ENCODE measurements around the gene NPIPB13. TPM values are rescaled to one million over a fixed set of nuclear protein-coding genes. Genes with fewer than 3 reads are reported as not detected.
"Not testable (repeated sequence)": the region's sequence is repeated elsewhere in the genome, so short reads cannot be mapped to it uniquely, and the experiment has no call there.

The NPIPB13 gene
- 15.5 TPM for polyA plus RNA-seq (ENCODE audit: insufficient read length)

- not testable (repeated sequence) for DNase-seq
Measured at GRCh38 chr16:30248379-30248778, at the start of gene NPIPB13. NPIPB13 (minus strand) TSS chr16:30248479; CDS start chr16:30245573, 2,906 bp downstream.

- DNase-seq: not testable (repeated sequence)
Measured at GRCh38 chr16:30282357-30282756, 34.1 kb upstream of the NPIPB13 start.

- DNase-seq: not testable (repeated sequence)
Measured at GRCh38 chr16:30278523-30278922, 30.2 kb upstream of the NPIPB13 start.

GRCh38 chr16:30217082-30217481 lies 31.2 kb downstream of the NPIPB13 start:
- not testable (repeated sequence) for DNase-seq

- DNase-seq: not testable (repeated sequence)
Measured at GRCh38 chr16:30211414-30211813, 36.9 kb downstream of the NPIPB13 start.

GRCh38 chr16:30209032-30209431 lies 39.2 kb downstream of the NPIPB13 start:
- not testable (repeated sequence) for DNase-seq

GRCh38 chr16:30207063-30207704 lies 41.1 kb downstream of the NPIPB13 start:
- DNase-seq: not testable (repeated sequence)

- DNase-seq: not testable (repeated sequence)
Measured at GRCh38 chr16:30206252-30206651, 42.0 kb downstream of the NPIPB13 start.

- DNase-seq: not testable (repeated sequence)
Measured at GRCh38 chr16:30205541-30206236, 42.6 kb downstream of the NPIPB13 start.

GRCh38 chr16:30199608-30200343 lies 48.5 kb downstream of the NPIPB13 start:
- not testable (repeated sequence) for DNase-seq

- not testable (repeated sequence) for DNase-seq
Measured at GRCh38 chr16:30199049-30199448, 49.2 kb downstream of the NPIPB13 start, which contains the start of gene SULT1A3. SULT1A3 (plus strand) TSS chr16:30199255; CDS start chr16:30200729, 1,474 bp downstream.

Other genes with a start within 250 kb of the NPIPB13 start
- 1.4 TPM for gene DOC2A, start 237.5 kb downstream of the NPIPB13 start, polyA plus RNA-seq (ENCODE audit: insufficient read length)
- not detected for gene C16orf92, start 225.3 kb downstream of the NPIPB13 start, polyA plus RNA-seq (ENCODE audit: insufficient read length)
- gene TLCD3B, start 217.2 kb downstream of the NPIPB13 start, polyA plus RNA-seq (ENCODE audit: insufficient read length): 1.6 TPM
- 2,997 TPM for gene ALDOA, start 182.7 kb downstream of the NPIPB13 start, polyA plus RNA-seq (ENCODE audit: insufficient read length)
- 64.3 TPM for gene PPP4C, start 172.5 kb downstream of the NPIPB13 start, polyA plus RNA-seq (ENCODE audit: insufficient read length)
- 0.77 TPM for gene TBX6, start 156.6 kb downstream of the NPIPB13 start, polyA plus RNA-seq (ENCODE audit: insufficient read length)
- gene YPEL3, start 152.3 kb downstream of the NPIPB13 start, polyA plus RNA-seq (ENCODE audit: insufficient read length): 42.8 TPM
- 8.5 TPM for gene GDPD3, start 134.9 kb downstream of the NPIPB13 start, polyA plus RNA-seq (ENCODE audit: insufficient read length)
- 58.1 TPM for gene MAPK3, start 125.3 kb downstream of the NPIPB13 start, polyA plus RNA-seq (ENCODE audit: insufficient read length)
- 16.8 TPM for gene CORO1A, start 64.9 kb downstream of the NPIPB13 start, polyA plus RNA-seq (ENCODE audit: insufficient read length)
- 24.3 TPM for gene BOLA2B, start 54.8 kb downstream of the NPIPB13 start, polyA plus RNA-seq (ENCODE audit: insufficient read length)
- 17.2 TPM for gene SLX1A, start 54.6 kb downstream of the NPIPB13 start, polyA plus RNA-seq (ENCODE audit: insufficient read length)
- 4.5 TPM for gene SULT1A3, start 49.2 kb downstream of the NPIPB13 start, polyA plus RNA-seq (ENCODE audit: insufficient read length)
- 34.3 TPM for gene CD2BP2, start 106.8 kb upstream of the NPIPB13 start, polyA plus RNA-seq (ENCODE audit: insufficient read length)
- gene TBC1D10B, start 122.0 kb upstream of the NPIPB13 start, polyA plus RNA-seq (ENCODE audit: insufficient read length): 40.8 TPM
- gene MYL11, start 126.3 kb upstream of the NPIPB13 start, polyA plus RNA-seq (ENCODE audit: insufficient read length): 9,565 TPM
- 3.2 TPM for gene SEPTIN1, start 134.1 kb upstream of the NPIPB13 start, polyA plus RNA-seq (ENCODE audit: insufficient read length)
- 7.0 TPM for gene ZNF48, start 146.9 kb upstream of the NPIPB13 start, polyA plus RNA-seq (ENCODE audit: insufficient read length)
- 6.0 TPM for gene ZNF771, start 159.1 kb upstream of the NPIPB13 start, polyA plus RNA-seq (ENCODE audit: insufficient read length)
- gene DCTPP1, start 181.6 kb upstream of the NPIPB13 start, polyA plus RNA-seq (ENCODE audit: insufficient read length): 28.4 TPM
- gene SEPHS2, start 197.4 kb upstream of the NPIPB13 start, polyA plus RNA-seq (ENCODE audit: insufficient read length): 13.0 TPM
- gene ITGAL, start 224.3 kb upstream of the NPIPB13 start, polyA plus RNA-seq (ENCODE audit: insufficient read length): 4.1 TPM